HEK293 (cell line): ENCODE data around the gene CYBA.

Source experiments
- CTCF ChIA-PET: fragments of 350-600 bp; formaldehyde crosslinking; extraction: SDS; loops from one replicate; lab custom pipeline; 2021; ENCODE audit warnings: antibody characterized with exemption; lab: Yijun Ruan, JAX
- POLR2A ChIA-PET: fragments of 300-600 bp; formaldehyde crosslinking; extraction: SDS; loops from one replicate; lab custom pipeline; 2020; ENCODE audit warnings: antibody characterized with exemption, inconsistent platforms; lab: Yijun Ruan, JAX
- H3K27ac ChIP-seq: fragments of 200-500 bp; sonication (Bioruptor generic); 2 replicates; pipeline ENCODE4 v1.5.1; 2014; ENCODE audit warnings: low read depth, low read length, control low read depth, inconsistent platforms; ENCODE audit errors: extremely low read depth
- H3K36me3 ChIP-seq, 2 experiments: fragments of 200-500 bp in 1 of 2; sonication (Bioruptor generic) in 1 of 2; 1 replicate in 1 of 2; 2 replicates in 1 of 2; pipeline ENCODE4 v1.5.1; 2014 to 2017; ENCODE audit warnings: inconsistent platforms in 2 of 2, low read length in 2 of 2; ENCODE audit not compliant: control insufficient read depth in 2 of 2, insufficient read depth in 1 of 2
- H3K4me1 ChIP-seq: fragments of 200-500 bp; sonication (Bioruptor generic); 2 replicates; pipeline ENCODE4 v1.5.1; 2014; ENCODE audit warnings: mild to moderate bottlenecking, low read length, inconsistent platforms; ENCODE audit not compliant: control insufficient read depth, insufficient read depth
- H3K4me3 ChIP-seq: 2 replicates; pipeline ENCODE4 v1.5.1; 2011; ENCODE audit warnings: low read depth, mild to moderate bottlenecking, control low read depth, low read length, moderate library complexity
- H3K9me3 ChIP-seq: fragments of 200-500 bp; sonication (Bioruptor generic); 2 replicates; pipeline ENCODE4 v1.5.1; 2014; ENCODE audit warnings: low read depth, low read length, inconsistent platforms; ENCODE audit not compliant: control insufficient read depth, insufficient read depth
- SCRT1 ChIP-seq: fragments of 450-650 bp; formaldehyde crosslinking; IDR thresholded peaks from 2 replicates; pipeline ENCODE4 v1.5.1; 2016; ENCODE audit warnings: missing biosample characterization, missing genetic modification characterization, borderline replicate concordance
- ZBTB21 ChIP-seq: fragments of 450-650 bp; formaldehyde crosslinking; IDR thresholded peaks from 2 replicates; pipeline ENCODE4 v1.5.1; 2017; ENCODE audit warnings: missing biosample characterization, missing genetic modification characterization
- ZFP3 ChIP-seq: fragments of 450-650 bp; formaldehyde crosslinking; IDR thresholded peaks from 2 replicates; pipeline ENCODE4 v1.5.1; 2016; ENCODE audit warnings: low read depth, missing biosample characterization, missing genetic modification characterization
- ZNF138 ChIP-seq: fragments of 450-650 bp; formaldehyde crosslinking; IDR thresholded peaks from 2 replicates; pipeline ENCODE4 v1.5.1; 2016; ENCODE audit warnings: missing biosample characterization, missing genetic modification characterization, borderline replicate concordance
- ZNF18 ChIP-seq: fragments of 450-650 bp; formaldehyde crosslinking; IDR thresholded peaks from 2 replicates; pipeline ENCODE4 v1.5.1; 2016; ENCODE audit warnings: missing biosample characterization, missing genetic modification characterization
- ZNF335 ChIP-seq: fragments of 450-650 bp; formaldehyde crosslinking; conservative IDR thresholded peaks from 2 replicates; pipeline ENCODE4 v1.5.1; 2016; ENCODE audit warnings: missing biosample characterization, missing genetic modification characterization
- ZNF362 ChIP-seq: fragments of 450-650 bp; formaldehyde crosslinking; IDR thresholded peaks from 2 replicates; pipeline ENCODE4 v1.5.1; 2016; ENCODE audit warnings: missing biosample characterization, missing genetic modification characterization
- ZNF426 ChIP-seq: fragments of 450-650 bp; formaldehyde crosslinking; IDR thresholded peaks from 2 replicates; pipeline ENCODE4 v1.5.1; 2017; ENCODE audit warnings: missing biosample characterization, missing genetic modification characterization, mild to moderate bottlenecking, inconsistent platforms, moderate library complexity
- ZNF449 ChIP-seq: fragments of 450-650 bp; formaldehyde crosslinking; IDR thresholded peaks from 2 replicates; pipeline ENCODE4 v1.5.1; 2017; ENCODE audit warnings: missing biosample characterization, mild to moderate bottlenecking, missing genetic modification characterization, moderate library complexity
- ZNF473 ChIP-seq: fragments of 450-650 bp; formaldehyde crosslinking; IDR thresholded peaks from 2 replicates; pipeline ENCODE4 v1.5.1; 2017; ENCODE audit warnings: missing biosample characterization, missing genetic modification characterization
- ZNF514 ChIP-seq: fragments of 450-650 bp; formaldehyde crosslinking; IDR thresholded peaks from 2 replicates; pipeline ENCODE4 v1.5.1; 2016; ENCODE audit warnings: missing biosample characterization, missing genetic modification characterization
- ZNF530 ChIP-seq: fragments of 450-650 bp; formaldehyde crosslinking; IDR thresholded peaks from 2 replicates; pipeline ENCODE4 v1.5.1; 2016; ENCODE audit warnings: low read depth, missing biosample characterization, missing genetic modification characterization
- ZNF548 ChIP-seq: fragments of 450-650 bp; formaldehyde crosslinking; IDR thresholded peaks from 2 replicates; pipeline ENCODE4 v1.5.1; 2016; ENCODE audit warnings: missing biosample characterization, missing genetic modification characterization
- ZNF560 ChIP-seq: fragments of 450-650 bp; formaldehyde crosslinking; IDR thresholded peaks from 2 replicates; pipeline ENCODE4 v1.5.1; 2017; ENCODE audit warnings: missing biosample characterization, missing genetic modification characterization, borderline replicate concordance
- ZNF571 ChIP-seq: fragments of 450-650 bp; formaldehyde crosslinking; IDR thresholded peaks from 2 replicates; pipeline ENCODE4 v1.5.0; 2017; ENCODE audit warnings: missing biosample characterization, missing genetic modification characterization
- ZNF580 ChIP-seq: fragments of 450-650 bp; formaldehyde crosslinking; IDR thresholded peaks from 2 replicates; pipeline ENCODE4 v1.5.1; 2016; ENCODE audit warnings: missing biosample characterization, missing genetic modification characterization
- ZNF830 ChIP-seq: fragments of 450-650 bp; IDR thresholded peaks from 2 replicates; pipeline ENCODE4 v1.5.0; 2018; ENCODE audit warnings: missing biosample characterization, missing genetic modification characterization, low read depth, mild to moderate bottlenecking, moderate library complexity
- ZSCAN5A ChIP-seq: fragments of 450-650 bp; formaldehyde crosslinking; IDR thresholded peaks from 2 replicates; pipeline ENCODE4 v1.5.1; 2016; ENCODE audit warnings: missing biosample characterization, missing genetic modification characterization
- TF ChIP-seq, protein P1 (sequence below): fragments of 450-650 bp; formaldehyde crosslinking; IDR thresholded peaks from 2 replicates; pipeline ENCODE4 v1.5.1; 2017; ENCODE audit warnings: missing biosample characterization, missing genetic modification characterization

The CYBA gene

GRCh38 chr16:88697116-88697830, 46.4 kb upstream of the CYBA start:
- H3K4me3 ChIP-seq, result no peak overlapping the region
- no peaks in the 10 kb centered on the region for H3K9me3 ChIP-seq
- H3K36me3 ChIP-seq, result peaks cover 0 to 42% of the 10 kb centered on the region in 2 experiments; a peak in 2 of 3 replicates
- ChIA-PET POLR2A (interaction anchor here (1.0 kb wide), 1 partner anchor 8 kb away, joined by 3 read pairs; no protein-coding TSS in a partner anchor), CTCF (no interaction called here)
- no peaks in the 10 kb centered on the region for H3K4me1 ChIP-seq
- TF ChIP-seq ZNF548 (tag by site-specific recombination), result no peak
- TF ChIP-seq ZNF362, result no peak
- TF ChIP-seq ZNF514 (tag by site-specific recombination), result no peak
- TF ChIP-seq ZNF580 (tag by site-specific recombination), result no peak
- no peak for TF ChIP-seq ZNF560
- TF ChIP-seq ZNF830 (tag by site-specific recombination), result no peak
- TF ChIP-seq ZFP3 (tag by site-specific recombination), result no peak
- no peak for TF ChIP-seq ZNF18 (tag by site-specific recombination)
- no peak overlapping the region for H3K27ac ChIP-seq

- Histone ChIP-seq H3K4me1 (no peaks in the 10 kb centered on the region), H3K4me3 (no peak overlapping the region), H3K36me3 (peaks cover 0 to 40% of the 10 kb centered on the region in 2 experiments; a peak in 2 of 3 replicates), H3K9me3 (no peaks in the 10 kb centered on the region), H3K27ac (no peak overlapping the region)
- POLR2A ChIA-PET, result no interaction called here
- TF ChIP-seq, protein P1, sequence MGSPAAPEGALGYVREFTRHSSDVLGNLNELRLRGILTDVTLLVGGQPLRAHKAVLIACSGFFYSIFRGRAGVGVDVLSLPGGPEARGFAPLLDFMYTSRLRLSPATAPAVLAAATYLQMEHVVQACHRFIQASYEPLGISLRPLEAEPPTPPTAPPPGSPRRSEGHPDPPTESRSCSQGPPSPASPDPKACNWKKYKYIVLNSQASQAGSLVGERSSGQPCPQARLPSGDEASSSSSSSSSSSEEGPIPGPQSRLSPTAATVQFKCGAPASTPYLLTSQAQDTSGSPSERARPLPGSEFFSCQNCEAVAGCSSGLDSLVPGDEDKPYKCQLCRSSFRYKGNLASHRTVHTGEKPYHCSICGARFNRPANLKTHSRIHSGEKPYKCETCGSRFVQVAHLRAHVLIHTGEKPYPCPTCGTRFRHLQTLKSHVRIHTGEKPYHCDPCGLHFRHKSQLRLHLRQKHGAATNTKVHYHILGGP (tag by site-specific recombination), result no peak
- no peak for TF ChIP-seq ZNF548 (tag by site-specific recombination)
- no peak for TF ChIP-seq SCRT1
- TF ChIP-seq ZNF571 (tag by site-specific recombination), result no peak
- no peak for TF ChIP-seq ZNF426 (tag by site-specific recombination)
- TF ChIP-seq ZNF449, result no peak
- no peak for TF ChIP-seq ZNF473 (tag by site-specific recombination)
- no peak for TF ChIP-seq ZBTB21
- TF ChIP-seq ZNF335 (tag by site-specific recombination), result no peak
- TF ChIP-seq ZNF530 (tag by site-specific recombination), result no peak
- no peak for TF ChIP-seq ZNF138
- TF ChIP-seq ZSCAN5A, result no peak
- CTCF ChIA-PET, result no interaction called here
These were observed 45.6 kb upstream of the CYBA start for GRCh38 chr16:88696441-88696840.
